Glutamatergic neuron (in vitro differentiated cells): ENCODE results near the gene GJC2. TPM values are rescaled to one million over a fixed set of nuclear protein-coding genes. Genes with fewer than 3 reads are reported as not detected.

Experiments
- DNase-seq: peaks from one replicate; pipeline ENCODE4 v3.0.0; 2022
- H3K27ac Mint-ChIP-seq: one replicate; pipeline ENCODE4 v1.8.0; 2020; ENCODE audit warnings: mild to moderate bottlenecking, mixed read lengths, inconsistent platforms; ENCODE audit not compliant: unreplicated experiment
- H3K27me3 Mint-ChIP-seq: one replicate; pipeline ENCODE4 v1.8.0; 2020; ENCODE audit warnings: mild to moderate bottlenecking, moderate library complexity, mixed read lengths, inconsistent platforms; ENCODE audit not compliant: unreplicated experiment
- H3K36me3 Mint-ChIP-seq: one replicate; pipeline ENCODE4 v1.8.0; 2020; ENCODE audit warnings: mild to moderate bottlenecking, mixed read lengths, inconsistent platforms; ENCODE audit not compliant: unreplicated experiment
- H3K4me1 Mint-ChIP-seq: one replicate; pipeline ENCODE4 v1.8.0; 2020; ENCODE audit warnings: mild to moderate bottlenecking, low read depth, mixed read lengths, inconsistent platforms; ENCODE audit not compliant: unreplicated experiment
- H3K4me3 Mint-ChIP-seq: one replicate; pipeline ENCODE4 v1.8.0; 2020; ENCODE audit warnings: mild to moderate bottlenecking, mixed read lengths, inconsistent platforms; ENCODE audit not compliant: unreplicated experiment
- H3K9me3 Mint-ChIP-seq: one replicate; pipeline ENCODE4 v1.8.0; 2020; ENCODE audit warnings: mild to moderate bottlenecking, moderate library complexity, mixed read lengths, inconsistent platforms; ENCODE audit not compliant: unreplicated experiment
- CTCF ChIP-seq: fragments of 200-600 bp; sonication (generic); IDR thresholded peaks from one replicate; pipeline ENCODE4 v1.5.0; 2021; ENCODE audit not compliant: partially characterized antibody, unreplicated experiment
- long read RNA-seq: library from polyadenylated mRNA; unstranded; transcript quantifications from one replicate; pipeline ENCODE4 v2.0.0, GENCODE V29; 2020; ENCODE audit not compliant: unreplicated experiment
- total RNA-seq: library from RNA; stranded (reverse); fragmentation: NEBNext Ultra II Directional; extraction: Animal tissue kit (Norgen Biotek cat#: 25700); gene quantifications from one replicate; pipeline ENCODE4 v1.2.1, GENCODE V29; 2021; ENCODE audit not compliant: unreplicated experiment

The GJC2 gene
- 3.0 TPM for total RNA-seq
- long read RNA-seq, result 0 reads

DNA sequence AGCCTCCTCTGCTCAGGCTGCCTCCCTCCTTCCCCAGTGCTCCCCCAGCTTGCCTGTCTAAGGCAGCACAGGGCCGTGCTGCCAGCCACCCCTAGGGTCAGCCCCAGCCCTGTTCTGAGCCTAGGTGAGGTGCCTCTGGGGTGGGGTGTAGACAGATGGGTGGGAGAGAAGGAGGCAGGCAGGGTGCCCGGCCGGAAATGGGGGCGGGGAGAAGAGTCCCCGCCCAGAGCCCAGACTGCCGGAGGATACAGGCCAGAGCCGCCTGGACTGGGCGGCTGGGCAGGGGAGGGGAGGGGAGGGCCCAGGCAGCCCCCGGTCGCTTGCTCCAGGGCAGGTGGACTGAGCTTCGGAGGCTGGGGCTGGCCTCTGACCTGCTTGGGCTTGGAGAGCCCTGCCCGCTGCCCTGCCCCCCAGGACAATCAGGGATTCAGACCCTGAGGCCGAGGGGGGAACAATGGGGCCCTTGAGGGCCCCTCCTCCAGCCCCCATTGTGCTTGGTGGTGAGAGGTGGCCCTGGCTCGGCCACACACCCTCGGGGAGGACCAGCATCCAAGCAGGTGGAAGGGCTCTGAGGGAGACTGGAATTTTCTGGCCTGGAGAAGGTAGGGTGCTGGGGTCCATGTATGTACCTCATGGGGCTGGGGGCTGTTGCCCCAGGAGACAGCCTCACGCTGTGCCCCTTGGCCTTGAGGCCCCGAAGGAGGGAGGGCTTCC lies at the start of gene GJC2:
Gene GJC2, plus strand, starts transcription at position 525 of the 714 bp plus-strand sequence. CDS start 7,829 bp downstream, outside the sequence.
- no peak for TF ChIP-seq CTCF
- H3K27ac Mint-ChIP-seq, result no peak within 1 kb of the TSS
- H3K36me3 Mint-ChIP-seq, result no peaks in the 10 kb centered on the region
- no peaks in the 10 kb centered on the region for H3K4me1 Mint-ChIP-seq
- DNase-seq, result peak; percentile 26
- no peaks in the 10 kb centered on the region for H3K9me3 Mint-ChIP-seq
- H3K4me3 Mint-ChIP-seq, result no peak within 1 kb of the TSS
- peaks cover 9% of the 10 kb centered on the region for H3K27me3 Mint-ChIP-seq

DNA sequence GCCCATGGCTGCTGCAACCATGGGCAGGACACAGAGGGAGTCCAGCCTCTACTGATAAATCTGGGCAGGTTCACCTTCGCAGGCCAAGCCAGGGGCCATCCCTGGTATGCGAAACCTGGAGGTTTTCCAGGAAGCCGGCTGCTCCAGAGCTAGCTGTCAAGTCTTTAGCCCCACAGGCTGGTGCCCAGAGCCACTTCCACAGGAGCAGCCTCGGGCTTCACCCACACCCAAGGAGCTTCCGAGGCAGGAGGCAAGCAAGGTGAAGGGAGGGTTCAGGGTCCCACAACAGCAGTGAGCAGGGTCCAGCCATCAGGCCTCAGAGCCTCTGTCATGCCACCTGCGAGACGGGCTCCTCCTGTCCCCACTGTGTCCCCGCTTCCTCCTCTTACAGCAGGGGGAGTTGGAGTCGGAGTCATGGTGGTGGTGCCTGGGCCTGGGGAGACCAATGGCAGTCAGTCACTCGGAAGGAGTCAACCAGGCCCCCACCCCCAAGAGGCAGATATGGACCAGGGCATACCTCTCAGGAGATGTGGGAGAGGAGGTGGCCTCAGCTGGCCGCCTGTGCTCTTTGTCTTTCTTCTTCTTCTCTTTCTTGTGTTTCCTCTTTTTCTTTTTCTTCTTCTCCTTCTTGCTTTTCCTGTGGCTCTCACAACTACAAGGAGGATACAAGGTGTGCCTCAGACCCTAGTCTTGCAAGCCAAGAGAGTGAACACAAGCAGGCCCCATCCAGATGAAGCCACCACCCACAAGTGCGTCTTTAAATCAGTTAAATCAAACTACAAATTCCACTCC lies 48.7 kb upstream of the GJC2 start:
- H3K9me3 Mint-ChIP-seq, result peaks cover 9% of the 10 kb centered on the region
- peaks cover under 1% of the 10 kb centered on the region for H3K36me3 Mint-ChIP-seq
- DNase-seq, result no peak
- H3K27ac Mint-ChIP-seq, result no peak overlapping the region
- H3K4me1 Mint-ChIP-seq, result no peaks in the 10 kb centered on the region
- no peak for TF ChIP-seq CTCF
- peaks cover 13% of the 10 kb centered on the region for H3K27me3 Mint-ChIP-seq
- H3K4me3 Mint-ChIP-seq, result peak overlapping the region; percentile 71

- no peaks in the 10 kb centered on the region for H3K36me3 Mint-ChIP-seq
- no peak for TF ChIP-seq CTCF
- no peaks in the 10 kb centered on the region for H3K4me1 Mint-ChIP-seq
- H3K27ac Mint-ChIP-seq, result no peak overlapping the region
- peaks cover 9% of the 10 kb centered on the region for H3K9me3 Mint-ChIP-seq
- peaks cover 13% of the 10 kb centered on the region for H3K27me3 Mint-ChIP-seq
- peak overlapping the region; percentile 71 for H3K4me3 Mint-ChIP-seq
- no peak for DNase-seq
These were observed 48.1 kb upstream of the GJC2 start for GRCh38 chr1:228101614-228101993.

GRCh38 chr1:228101994-228102790 lies 47.5 kb upstream of the GJC2 start:
- DNase-seq, result peak; percentile 80
- H3K4me1 Mint-ChIP-seq, result no peaks in the 10 kb centered on the region
- no peak overlapping the region for H3K27ac Mint-ChIP-seq
- peak; percentile 9 for TF ChIP-seq CTCF
- H3K27me3 Mint-ChIP-seq, result peaks cover 13% of the 10 kb centered on the region
- no peaks in the 10 kb centered on the region for H3K36me3 Mint-ChIP-seq
- H3K9me3 Mint-ChIP-seq, result peaks cover 9% of the 10 kb centered on the region
- H3K4me3 Mint-ChIP-seq, result peak overlapping the region; percentile 67
